H9 (cell line): Measurements from ENCODE around the gene CTF1. TPM values are rescaled to one million over a fixed set of nuclear protein-coding genes. Genes with fewer than 3 reads are reported as not detected.
A peak's percentile ranks its signal among the peaks of the same experiment; 100 is the strongest.

ENCODE experiments used
- DNase-seq: peaks from one replicate; pipeline ENCODE4 v3.0.0-alpha.2; 2017
- H2AFZ ChIP-seq: one replicate; pipeline ENCODE4 v1.6.1; 2013; ENCODE audit warnings: mild to moderate bottlenecking, low read length, control low read depth, moderate library complexity
- H2AK5ac ChIP-seq: 2 replicates; pipeline ENCODE4 v1.6.1; 2013; ENCODE audit warnings: low read length, control low read depth, mixed read lengths; ENCODE audit not compliant: insufficient read length
- H2BK120ac ChIP-seq: one replicate; pipeline ENCODE4 v1.6.1; 2013; ENCODE audit warnings: low read depth, mild to moderate bottlenecking, low read length, control low read depth, inconsistent platforms; ENCODE audit not compliant: poor library complexity, severe bottlenecking
- H2BK12ac ChIP-seq: 2 replicates; pipeline ENCODE4 v1.6.1; 2013; ENCODE audit warnings: low read length, control low read depth, mixed read lengths, low read depth; ENCODE audit not compliant: insufficient read length
- H2BK15ac ChIP-seq: 2 replicates; pipeline ENCODE4 v1.6.1; 2013; ENCODE audit warnings: low read depth, low read length, control low read depth
- H2BK20ac ChIP-seq: one replicate; pipeline ENCODE4 v1.6.1; 2013; ENCODE audit warnings: low read depth, mild to moderate bottlenecking, low read length, control low read depth, inconsistent platforms; ENCODE audit not compliant: poor library complexity, severe bottlenecking
- H2BK5ac ChIP-seq: 2 replicates; pipeline ENCODE4 v1.6.1; 2013; ENCODE audit warnings: low read length, control low read depth, mixed read lengths; ENCODE audit not compliant: insufficient read length
- H3K14ac ChIP-seq: 2 replicates; pipeline ENCODE4 v1.6.1; 2013; ENCODE audit warnings: low read length, control low read depth; ENCODE audit not compliant: insufficient read depth
- H3K18ac ChIP-seq: 2 replicates; pipeline ENCODE4 v1.6.1; 2013; ENCODE audit warnings: low read depth, mild to moderate bottlenecking, mixed read lengths, low read length, control low read depth; ENCODE audit not compliant: insufficient read length
- H3K23ac ChIP-seq: 2 replicates; pipeline ENCODE4 v1.6.1; 2013; ENCODE audit warnings: low read length, control low read depth, mixed read lengths, low read depth; ENCODE audit not compliant: insufficient read length
- H3K23me2 ChIP-seq: 2 replicates; pipeline ENCODE4 v1.6.1; 2013; ENCODE audit warnings: low read depth, mild to moderate bottlenecking, mixed read lengths, low read length, control low read depth; ENCODE audit not compliant: insufficient read length, poor library complexity, severe bottlenecking
- H3K27ac ChIP-seq: 2 replicates; pipeline ENCODE4 v1.5.1; 2013; ENCODE audit warnings: low read length, control low read depth, mixed read lengths, low read depth; ENCODE audit not compliant: insufficient read length
- H3K27me3 ChIP-seq: 2 replicates; pipeline ENCODE4 v1.6.1; 2013; ENCODE audit warnings: low read length, control low read depth, inconsistent platforms; ENCODE audit not compliant: insufficient read depth
- H3K4ac ChIP-seq: 2 replicates; pipeline ENCODE4 v1.6.1; 2013; ENCODE audit warnings: low read depth, mild to moderate bottlenecking, control low read depth, inconsistent platforms, low read length, moderate library complexity
- H3K4me1 ChIP-seq: 2 replicates; pipeline ENCODE4 v1.6.1; 2013; ENCODE audit warnings: low read length, control low read depth, inconsistent platforms; ENCODE audit not compliant: insufficient read depth
- H3K4me2 ChIP-seq: 2 replicates; pipeline ENCODE4 v1.6.1; 2013; ENCODE audit warnings: low read length, control low read depth, mixed read lengths; ENCODE audit not compliant: insufficient read length, insufficient read depth
- H3K56ac ChIP-seq: 2 replicates; pipeline ENCODE4 v1.6.1; 2013; ENCODE audit warnings: low read depth, mild to moderate bottlenecking, mixed read lengths, low read length, control low read depth; ENCODE audit not compliant: insufficient read length
- H3K79me1 ChIP-seq: 2 replicates; pipeline ENCODE4 v1.6.1; 2013; ENCODE audit warnings: low read depth, mild to moderate bottlenecking, moderate library complexity, low read length, control low read depth, inconsistent platforms; ENCODE audit not compliant: insufficient read depth, poor library complexity, severe bottlenecking
- H3K79me2 ChIP-seq: 2 replicates; pipeline ENCODE4 v1.6.1; 2013; ENCODE audit warnings: low read length, control low read depth, inconsistent platforms; ENCODE audit not compliant: insufficient read depth
- H3K9ac ChIP-seq: 2 replicates; pipeline ENCODE4 v1.6.1; 2013; ENCODE audit warnings: low read length, control low read depth, mixed read lengths; ENCODE audit not compliant: insufficient read length; ENCODE audit errors: extremely low read depth
- H3K9me3 ChIP-seq: one replicate; pipeline ENCODE4 v1.6.1; 2013; ENCODE audit warnings: low read depth, low read length, inconsistent platforms; ENCODE audit not compliant: control insufficient read depth
- H3T11ph ChIP-seq: one replicate; pipeline ENCODE4 v1.6.1; 2013; ENCODE audit warnings: mild to moderate bottlenecking, low read length, control low read depth, inconsistent platforms
- H4K20me1 ChIP-seq: one replicate; pipeline ENCODE4 v1.6.1; 2013; ENCODE audit not compliant: control insufficient read depth, insufficient read length, insufficient read depth
- H4K5ac ChIP-seq: 2 replicates; pipeline ENCODE4 v1.6.1; 2013; ENCODE audit warnings: low read depth, mild to moderate bottlenecking, mixed read lengths, low read length, control low read depth; ENCODE audit not compliant: insufficient read length
- H4K8ac ChIP-seq: replicated peaks from 2 replicates; pipeline ENCODE4 v1.6.1; 2013; ENCODE audit warnings: low read length, control low read depth, mixed read lengths, low read depth; ENCODE audit not compliant: insufficient read length
- H4K91ac ChIP-seq: 2 replicates; pipeline ENCODE4 v1.6.1; 2013; ENCODE audit warnings: low read depth, mild to moderate bottlenecking, moderate library complexity, mixed read lengths, low read length, control low read depth; ENCODE audit not compliant: insufficient read length
- H3K27ac Mint-ChIP-seq, 3 experiments: 2 replicates in 2 of 3; 3 replicates in 1 of 3; pipeline ENCODE4 v1.8.0; 2020 to 2021; ENCODE audit warnings: mixed read lengths in 3 of 3, mild to moderate bottlenecking in 1 of 3, moderate library complexity in 1 of 3
- H3K27me3 Mint-ChIP-seq: 2 replicates; pipeline ENCODE4 v1.8.0; 2021; ENCODE audit warnings: low read depth, mild to moderate bottlenecking, moderate library complexity, mixed read lengths
- H3K36me3 Mint-ChIP-seq, 3 experiments: 2 replicates in 2 of 3; 3 replicates in 1 of 3; pipeline ENCODE4 v1.8.0; 2020 to 2021; ENCODE audit warnings: low read depth in 3 of 3, mixed read lengths in 3 of 3; ENCODE audit not compliant: insufficient read depth in 1 of 3
- H3K4me1 Mint-ChIP-seq, 2 experiments: 2 replicates each; pipeline ENCODE4 v1.8.0; 2020; ENCODE audit warnings: mixed read lengths in 2 of 2
- H3K4me3 Mint-ChIP-seq, 2 experiments: 2 replicates in 1 of 2; 3 replicates in 1 of 2; pipeline ENCODE4 v1.8.0; 2020 to 2021; ENCODE audit warnings: mild to moderate bottlenecking in 2 of 2, mixed read lengths in 2 of 2, moderate library complexity in 1 of 2
- H3K9me3 Mint-ChIP-seq, 2 experiments: 2 replicates in 1 of 2; 3 replicates in 1 of 2; pipeline ENCODE4 v1.8.0; 2020; ENCODE audit warnings: mild to moderate bottlenecking in 2 of 2, mixed read lengths in 2 of 2, moderate library complexity in 1 of 2
- CTCF ChIP-seq: fragments of 200-600 bp; sonication (generic); conservative IDR thresholded peaks from 3 replicates; pipeline ENCODE4 v1.8.0; 2021; ENCODE audit warnings: antibody characterized with exemption, mild to moderate bottlenecking
- WGBS: extraction: QIAGEN DNeasy Blood & Tissue Kit; methylation state at CpG from one replicate; pipeline ENCODE4 v1.1.7; 2013; ENCODE audit warnings: missing lambda C conversion rate, low lambda C conversion rate, mixed read lengths; ENCODE audit not compliant: insufficient read length; ENCODE audit errors: extremely low coverage; 5-methylcytosine and 5-hydroxymethylcytosine counted together
- total RNA-seq: library from RNA; stranded (reverse); gene quantifications from 2 replicates; pipeline ENCODE4 v1.2.1, GENCODE V29; 2021

The CTF1 gene
- total RNA-seq, 1 experiment from 2014 or later: 0.72 TPM

- H3K14ac ChIP-seq: peak overlapping the region; percentile 85
- H3K79me1 ChIP-seq: no peaks in the 10 kb centered on the region
- H3K27ac ChIP-seq: no peak overlapping the region
- H3K4ac ChIP-seq: peak overlapping the region; percentile 4; the same call in 1 of the 2 replicates
- H3K18ac ChIP-seq: peak overlapping the region; percentile 91
- H3K36me3 Mint-ChIP-seq: peaks cover 2 to 17% (median 13%) of the 10 kb centered on the region in 3 experiments
- no peaks in the 10 kb centered on the region for H4K20me1 ChIP-seq
- H2AFZ ChIP-seq: no peak overlapping the region
- no peaks in the 10 kb centered on the region for H3K9me3 ChIP-seq
- peak overlapping the region; percentile 97 for H3K9ac ChIP-seq
- H3K4me2 ChIP-seq: peak overlapping the region; percentile 91
- peak overlapping the region; percentile 91 for H4K5ac ChIP-seq
- DNase-seq: no peak
- H2BK15ac ChIP-seq: no peak overlapping the region
- no peak overlapping the region for H3K56ac ChIP-seq
- peaks cover 4% of the 10 kb centered on the region; the same call in 1 of the 2 replicates for H3K27me3 ChIP-seq
- no peak overlapping the region for H2BK12ac ChIP-seq
- peak overlapping the region; percentile 5 for H2BK5ac ChIP-seq
- H3K23me2 ChIP-seq: peaks cover 15% of the 10 kb centered on the region
- H3K27ac Mint-ChIP-seq: peak overlapping the region; percentile 94 to 99 (median 98)
- no peaks in the 10 kb centered on the region; a peak in 1 of 5 replicates for H3K9me3 Mint-ChIP-seq
- H4K91ac ChIP-seq: peak overlapping the region; percentile 49
- H3K4me1 ChIP-seq: no peaks in the 10 kb centered on the region
- H3T11ph ChIP-seq: no peak overlapping the region
- no peak for TF ChIP-seq CTCF
- H2AK5ac ChIP-seq: no peak overlapping the region
- no peak overlapping the region for H2BK20ac ChIP-seq
- H3K4me3 Mint-ChIP-seq: peak overlapping the region; percentile 88 to 98
- peak overlapping the region; percentile 79 for H2BK120ac ChIP-seq
- no peak overlapping the region for H3K23ac ChIP-seq
- WGBS: no CpG with 5 or more reads among the region's 12 CpGs
- peaks cover 13 to 18% of the 10 kb centered on the region in 2 experiments for H3K4me1 Mint-ChIP-seq
- peaks cover 34% of the 10 kb centered on the region for H3K27me3 Mint-ChIP-seq
- H4K8ac ChIP-seq: no peak overlapping the region
- no peaks in the 10 kb centered on the region for H3K79me2 ChIP-seq
Observed at GRCh38 chr16:30875871-30876801, 20.3 kb upstream of the CTF1 start.
